Fibroblast of skin of abdomen (primary cell): ENCODE results near the gene AGAP1.

Experiments used
- DNase-seq: peaks from one replicate; pipeline ENCODE4 v3.0.0-alpha.2; 2013

The AGAP1 gene

GRCh38 chr2:236017446-236017845 lies 523.6 kb downstream of the AGAP1 start:
- no peak for DNase-seq

- DNase-seq, result no peak
Measured at GRCh38 chr2:236019434-236019833, 525.6 kb downstream of the AGAP1 start.

- DNase-seq, result peak; percentile 68
Measured at GRCh38 chr2:236021499-236022057, 527.7 kb downstream of the AGAP1 start.

- DNase-seq, result no peak
Measured at GRCh38 chr2:236022128-236022527, 528.3 kb downstream of the AGAP1 start.

- no peak for DNase-seq
Measured at GRCh38 chr2:236025892-236026291, 532.0 kb downstream of the AGAP1 start.

- DNase-seq, result no peak
Measured at GRCh38 chr2:236026841-236027240, 533.0 kb downstream of the AGAP1 start.

- DNase-seq, result no peak
Measured at GRCh38 chr2:236028066-236028465, 534.2 kb downstream of the AGAP1 start.

- DNase-seq, result no peak
Measured at GRCh38 chr2:236033462-236033861, 539.6 kb downstream of the AGAP1 start.

GRCh38 chr2:236034974-236035373 lies 541.1 kb downstream of the AGAP1 start:
- DNase-seq, result no peak

- DNase-seq, result no peak
Measured at GRCh38 chr2:236036045-236036444, 542.2 kb downstream of the AGAP1 start.

- DNase-seq, result no peak
Measured at GRCh38 chr2:236038096-236038495, 544.3 kb downstream of the AGAP1 start.

GRCh38 chr2:236040600-236041328 lies 546.9 kb downstream of the AGAP1 start:
- DNase-seq, result no peak

- no peak for DNase-seq
Measured at GRCh38 chr2:236041616-236042015, 547.8 kb downstream of the AGAP1 start.

GRCh38 chr2:236042087-236042486 lies 548.2 kb downstream of the AGAP1 start:
- no peak for DNase-seq

- DNase-seq, result no peak
Measured at GRCh38 chr2:236044191-236044590, 550.3 kb downstream of the AGAP1 start.

- DNase-seq, result no peak
Measured at GRCh38 chr2:236045251-236046235, 551.7 kb downstream of the AGAP1 start.

GRCh38 chr2:236046715-236047114 lies 552.9 kb downstream of the AGAP1 start:
- DNase-seq, result no peak

GRCh38 chr2:236047176-236047575 lies 553.3 kb downstream of the AGAP1 start:
- no peak for DNase-seq

- no peak for DNase-seq
Measured at GRCh38 chr2:236047886-236048540, 554.2 kb downstream of the AGAP1 start.

- DNase-seq, result no peak
Measured at GRCh38 chr2:236049981-236050380, 556.1 kb downstream of the AGAP1 start.

- DNase-seq, result no peak
Measured at GRCh38 chr2:236051351-236051750, 557.5 kb downstream of the AGAP1 start.

- DNase-seq, result no peak
Measured at GRCh38 chr2:236051806-236052205, 558.0 kb downstream of the AGAP1 start.

- no peak for DNase-seq
Measured at GRCh38 chr2:236052206-236052605, 558.4 kb downstream of the AGAP1 start.
